Loucy (cell line): ENCODE results near the gene THPO.

Experiments used
- H2AFZ ChIP-seq: fragments of 200-600 bp; sonication (generic); 2 replicates; pipeline ENCODE4 v1.6.0; 2016; ENCODE audit warnings: antibody characterized with exemption, mild to moderate bottlenecking, low read length, moderate library complexity
- H3F3A ChIP-seq: fragments of 200-600 bp; 2 replicates; pipeline ENCODE4 v1.6.0; 2016; ENCODE audit warnings: antibody characterized with exemption, low read depth, mild to moderate bottlenecking
- H3K27me3 ChIP-seq: fragments of 200-600 bp; sonication (generic); 2 replicates; pipeline ENCODE4 v1.6.1; 2014; ENCODE audit warnings: low read length, mild to moderate bottlenecking; ENCODE audit not compliant: insufficient read depth, poor library complexity, severe bottlenecking
- H3K36me3 ChIP-seq: fragments of 200-600 bp; sonication (generic); 2 replicates; pipeline ENCODE4 v1.6.1; 2016; ENCODE audit warnings: low read length; ENCODE audit not compliant: insufficient read depth
- H3K4me1 ChIP-seq: fragments of 200-600 bp; sonication (generic); 2 replicates; pipeline ENCODE4 v1.5.1; 2014; ENCODE audit warnings: low read length, mild to moderate bottlenecking; ENCODE audit not compliant: insufficient read depth, poor library complexity, severe bottlenecking
- H3K4me2 ChIP-seq: fragments of 200-600 bp; sonication (generic); 2 replicates; pipeline ENCODE4 v1.6.0; 2014; ENCODE audit warnings: antibody characterized with exemption, low read length, low read depth, mild to moderate bottlenecking; ENCODE audit not compliant: poor library complexity, severe bottlenecking
- H3K4me3 ChIP-seq: fragments of 200-600 bp; sonication (generic); 2 replicates; pipeline ENCODE4 v1.5.1; 2014; ENCODE audit warnings: low read length, mild to moderate bottlenecking, mixed read lengths; ENCODE audit not compliant: poor library complexity, severe bottlenecking
- H3K79me2 ChIP-seq: fragments of 200-600 bp; sonication (generic); 2 replicates; pipeline ENCODE4 v1.6.1; 2014; ENCODE audit warnings: low read length; ENCODE audit not compliant: insufficient read depth
- H3K9ac ChIP-seq: fragments of 200-600 bp; sonication (generic); 2 replicates; pipeline ENCODE4 v1.6.0; 2014; ENCODE audit warnings: mild to moderate bottlenecking, low read depth, low read length, moderate library complexity; ENCODE audit not compliant: poor library complexity, severe bottlenecking
- H3K9me2 ChIP-seq: fragments of 200-600 bp; sonication (generic); replicated peaks from 2 replicates; pipeline ENCODE4 v1.6.1; 2016; ENCODE audit warnings: low read depth, low read length, mixed read lengths
- H3K9me3 ChIP-seq: fragments of 200-600 bp; sonication (generic); 2 replicates; pipeline ENCODE4 v1.6.1; 2014; ENCODE audit warnings: mild to moderate bottlenecking, antibody characterized with exemption, low read length, low read depth; ENCODE audit not compliant: insufficient read depth
- H4K20me1 ChIP-seq: fragments of 200-600 bp; sonication (generic); 2 replicates; pipeline ENCODE4 v1.6.0; 2014; ENCODE audit warnings: antibody characterized with exemption, low read length, mild to moderate bottlenecking; ENCODE audit not compliant: insufficient read depth, poor library complexity, severe bottlenecking
- EZH2phosphoT487 ChIP-seq: fragments of 200-600 bp; IDR thresholded peaks from 2 replicates; pipeline ENCODE4 v1.6.1; 2018; ENCODE audit warnings: antibody characterized with exemption, mild to moderate bottlenecking, moderate library complexity, borderline replicate concordance
- TF ChIP-seq, protein P1 (sequence below): fragments of 200-600 bp; sonication (generic); conservative IDR thresholded peaks from 2 replicates; pipeline ENCODE4 v1.5.1; 2014; ENCODE audit warnings: mild to moderate bottlenecking, antibody characterized with exemption, low read length

THPO gene

DNA sequence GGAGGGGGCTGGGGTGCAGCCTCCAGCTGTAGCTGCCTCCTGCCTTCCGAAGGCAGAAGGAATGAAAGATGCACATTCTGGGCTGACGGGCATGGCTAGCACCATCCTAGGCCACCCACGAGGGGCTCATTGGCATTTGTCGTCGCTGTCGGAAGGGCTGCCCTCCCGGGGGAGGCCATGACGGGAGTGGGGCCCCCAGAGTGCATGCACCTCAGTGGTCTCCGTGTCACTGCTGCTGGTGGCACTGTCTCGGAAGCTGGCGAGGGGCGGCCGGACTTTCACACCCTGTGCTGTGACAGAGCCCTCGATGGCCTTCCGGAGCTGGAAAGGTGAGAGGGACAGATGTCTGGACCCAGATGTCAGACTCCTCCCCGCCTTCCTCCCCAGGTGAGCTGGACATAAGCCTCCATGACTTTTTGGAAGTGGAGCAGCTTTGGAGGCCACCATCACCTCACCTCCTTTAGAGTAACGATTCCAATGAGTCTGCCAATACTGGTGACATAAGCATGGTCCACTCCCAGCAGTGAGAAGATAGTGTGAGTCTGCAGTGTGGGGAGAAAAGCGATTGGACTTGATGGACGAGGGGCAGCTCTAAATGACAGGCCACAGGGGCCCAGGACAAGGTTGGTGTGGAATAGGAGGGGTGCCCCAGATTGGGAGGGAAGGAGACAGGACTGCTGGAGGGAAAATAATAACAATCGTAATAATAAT lies 31.4 kb downstream of the THPO start:
- Histone ChIP-seq H3K36me3 (no peaks in the 10 kb centered on the region), H3F3A (no peaks in the 10 kb centered on the region), H3K9me3 (no peaks in the 10 kb centered on the region), H3K4me2 (no peak overlapping the region), H3K9ac (no peak overlapping the region), H3K9me2 (no peaks in the 10 kb centered on the region), H3K4me3 (no peak overlapping the region), H4K20me1 (no peaks in the 10 kb centered on the region), H3K79me2 (no peaks in the 10 kb centered on the region), H2AFZ (no peak overlapping the region), H3K27me3 (no peaks in the 10 kb centered on the region), H3K4me1 (no peaks in the 10 kb centered on the region)
- TF ChIP-seq, protein P1, sequence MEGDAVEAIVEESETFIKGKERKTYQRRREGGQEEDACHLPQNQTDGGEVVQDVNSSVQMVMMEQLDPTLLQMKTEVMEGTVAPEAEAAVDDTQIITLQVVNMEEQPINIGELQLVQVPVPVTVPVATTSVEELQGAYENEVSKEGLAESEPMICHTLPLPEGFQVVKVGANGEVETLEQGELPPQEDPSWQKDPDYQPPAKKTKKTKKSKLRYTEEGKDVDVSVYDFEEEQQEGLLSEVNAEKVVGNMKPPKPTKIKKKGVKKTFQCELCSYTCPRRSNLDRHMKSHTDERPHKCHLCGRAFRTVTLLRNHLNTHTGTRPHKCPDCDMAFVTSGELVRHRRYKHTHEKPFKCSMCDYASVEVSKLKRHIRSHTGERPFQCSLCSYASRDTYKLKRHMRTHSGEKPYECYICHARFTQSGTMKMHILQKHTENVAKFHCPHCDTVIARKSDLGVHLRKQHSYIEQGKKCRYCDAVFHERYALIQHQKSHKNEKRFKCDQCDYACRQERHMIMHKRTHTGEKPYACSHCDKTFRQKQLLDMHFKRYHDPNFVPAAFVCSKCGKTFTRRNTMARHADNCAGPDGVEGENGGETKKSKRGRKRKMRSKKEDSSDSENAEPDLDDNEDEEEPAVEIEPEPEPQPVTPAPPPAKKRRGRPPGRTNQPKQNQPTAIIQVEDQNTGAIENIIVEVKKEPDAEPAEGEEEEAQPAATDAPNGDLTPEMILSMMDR: no peak
- TF ChIP-seq EZH2phosphoT487: no peak

DNA sequence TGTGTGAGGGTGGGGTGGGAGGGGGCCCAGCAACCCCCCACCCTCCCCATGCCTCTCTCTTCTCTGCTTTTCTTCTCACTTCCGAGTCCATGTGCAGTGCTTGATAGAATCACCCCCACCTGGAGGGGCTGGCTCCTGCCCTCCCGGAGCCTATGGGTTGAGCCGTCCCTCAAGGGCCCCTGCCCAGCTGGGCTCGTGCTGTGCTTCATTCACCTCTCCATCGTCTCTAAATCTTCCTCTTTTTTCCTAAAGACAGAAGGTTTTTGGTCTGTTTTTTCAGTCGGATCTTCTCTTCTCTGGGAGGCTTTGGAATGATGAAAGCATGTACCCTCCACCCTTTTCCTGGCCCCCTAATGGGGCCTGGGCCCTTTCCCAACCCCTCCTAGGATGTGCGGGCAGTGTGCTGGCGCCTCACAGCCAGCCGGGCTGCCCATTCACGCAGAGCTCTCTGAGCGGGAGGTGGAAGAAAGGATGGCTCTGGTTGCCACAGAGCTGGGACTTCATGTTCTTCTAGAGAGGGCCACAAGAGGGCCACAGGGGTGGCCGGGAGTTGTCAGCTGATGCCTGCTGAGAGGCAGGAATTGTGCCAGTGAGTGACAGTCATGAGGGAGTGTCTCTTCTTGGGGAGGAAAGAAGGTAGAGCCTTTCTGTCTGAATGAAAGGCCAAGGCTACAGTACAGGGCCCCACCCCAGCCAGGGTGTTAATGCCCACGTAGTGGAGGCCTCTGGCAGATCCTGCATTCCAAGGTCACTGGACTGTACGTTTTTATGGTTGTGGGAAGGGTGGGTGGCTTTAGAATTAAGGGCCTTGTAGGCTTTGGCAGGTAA lies 32.5 kb downstream of the THPO start:
- H3K36me3 ChIP-seq: no peaks in the 10 kb centered on the region
- peaks cover 7% of the 10 kb centered on the region for H3K4me1 ChIP-seq
- H3K4me3 ChIP-seq: no peak overlapping the region
- H4K20me1 ChIP-seq: no peaks in the 10 kb centered on the region
- H3F3A ChIP-seq: no peaks in the 10 kb centered on the region
- no peaks in the 10 kb centered on the region for H3K9me2 ChIP-seq
- H3K9ac ChIP-seq: no peak overlapping the region
- TF ChIP-seq, protein P1: peak; percentile 58
- no peak for TF ChIP-seq EZH2phosphoT487
- H3K4me2 ChIP-seq: no peak overlapping the region
- no peaks in the 10 kb centered on the region for H3K9me3 ChIP-seq
- H3K79me2 ChIP-seq: no peaks in the 10 kb centered on the region
- no peaks in the 10 kb centered on the region for H3K27me3 ChIP-seq
- no peak overlapping the region for H2AFZ ChIP-seq

- no peak overlapping the region for H3K9ac ChIP-seq
These were observed 33.3 kb downstream of the THPO start for GRCh38 chr3:184344579-184345316.

More at GRCh38 chr3:184344579-184345316, 33.3 kb downstream of the THPO start:
- no peaks in the 10 kb centered on the region for H3K9me2 ChIP-seq
- H3K27me3 ChIP-seq: no peaks in the 10 kb centered on the region
- no peak overlapping the region for H3K4me2 ChIP-seq
- H3K4me1 ChIP-seq: peaks cover 7% of the 10 kb centered on the region
- no peaks in the 10 kb centered on the region for H3K79me2 ChIP-seq
- H3K36me3 ChIP-seq: no peaks in the 10 kb centered on the region
- H3F3A ChIP-seq: no peaks in the 10 kb centered on the region
- H2AFZ ChIP-seq: no peak overlapping the region
- TF ChIP-seq, protein P1: no peak
- TF ChIP-seq EZH2phosphoT487: no peak
- H4K20me1 ChIP-seq: no peaks in the 10 kb centered on the region
- H3K9me3 ChIP-seq: no peaks in the 10 kb centered on the region
- H3K4me3 ChIP-seq: no peak overlapping the region
